Right atrium auricular region (tissue), 2 donors: ENCODE measurements around the gene MCF2L2. TPM values are rescaled to one million over a fixed set of nuclear protein-coding genes. Genes with fewer than 3 reads are reported as not detected.
"Not testable (repeated sequence)": the region's sequence is repeated elsewhere in the genome, so short reads cannot be mapped to it uniquely, and the experiment has no call there.

Experiments
- DNase-seq: peaks from one replicate; pipeline ENCODE4 v3.0.0-alpha.2; 2019; ENCODE audit warnings: low spot score
- H3K27ac ChIP-seq, 2 donors: fragments of 200-600 bp; sonication (generic); 1 replicate in 1 of 2; 2 replicates in 1 of 2; pipeline ENCODE4 v1.5.1; 2016 to 2019
- H3K27me3 ChIP-seq, 2 donors: fragments of 200-600 bp; sonication (generic); one replicate each; pipeline versions ENCODE4 v1.5.1 to v1.6.0; 2017 to 2019
- H3K36me3 ChIP-seq: fragments of 200-600 bp; sonication (generic); one replicate; pipeline ENCODE4 v1.5.1; 2016
- H3K4me1 ChIP-seq, 2 donors: fragments of 200-600 bp; sonication (generic); one replicate each; pipeline versions ENCODE4 v1.5.1 to v1.6.0; 2017 to 2019
- H3K4me3 ChIP-seq, 2 donors: fragments of 200-600 bp; sonication (generic); 1 replicate in 1 of 2; 2 replicates in 1 of 2; pipeline ENCODE4 v1.5.1; 2017 to 2019; ENCODE audit warnings: mild to moderate bottlenecking in 1 of 2, moderate library complexity in 1 of 2
- H3K9me3 ChIP-seq, 2 donors: fragments of 200-600 bp; sonication (generic); one replicate each; pipeline ENCODE4 v1.5.1; 2019
- total RNA-seq, 2 donors: library from RNA; depleted of rRNA; stranded (reverse); fragments of >200 nt; gene quantifications; one replicate each; pipeline ENCODE4 v1.1.0, GENCODE V29; 2016
- TF ChIP-seq, protein P1 (sequence below), 2 donors: fragments of 200-600 bp; sonication (generic); IDR thresholded peaks; one replicate each; pipeline ENCODE4 v1.5.1; 2019; ENCODE audit warnings: antibody characterized with exemption in 2 of 2

MCF2L2 gene
- total RNA-seq, 2 donors from 2014 or later: 0.08 TPM; not detected in 1

DNA sequence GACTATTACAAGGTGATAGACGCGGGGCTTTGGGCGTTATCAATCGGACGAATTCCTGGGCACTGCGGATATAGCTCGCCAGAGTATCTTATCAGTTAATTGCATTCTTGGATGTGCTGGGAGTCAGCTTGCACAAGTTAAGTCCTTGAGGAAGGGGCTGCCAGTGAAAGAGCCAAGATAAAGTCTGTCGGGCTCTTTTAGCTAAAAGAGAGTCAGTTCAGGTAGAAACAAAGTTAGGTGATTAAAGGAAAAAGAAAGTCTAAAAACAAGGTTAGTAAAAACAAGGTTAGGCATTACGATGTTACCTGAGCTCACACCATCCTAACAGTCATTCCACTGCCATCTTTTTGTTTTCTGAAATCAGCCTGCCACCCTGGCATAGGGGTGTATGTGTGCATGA is 6.1 kb upstream of the MCF2L2 start:
- Histone ChIP-seq H3K4me1 (no peaks in the 10 kb centered on the region), H3K36me3 (no peaks in the 10 kb centered on the region), H3K9me3 (no peaks in the 10 kb centered on the region), H3K27ac (no peak overlapping the region), H3K27me3 (no peaks in the 10 kb centered on the region), H3K4me3 (no peak overlapping the region)
- TF ChIP-seq, protein P1, sequence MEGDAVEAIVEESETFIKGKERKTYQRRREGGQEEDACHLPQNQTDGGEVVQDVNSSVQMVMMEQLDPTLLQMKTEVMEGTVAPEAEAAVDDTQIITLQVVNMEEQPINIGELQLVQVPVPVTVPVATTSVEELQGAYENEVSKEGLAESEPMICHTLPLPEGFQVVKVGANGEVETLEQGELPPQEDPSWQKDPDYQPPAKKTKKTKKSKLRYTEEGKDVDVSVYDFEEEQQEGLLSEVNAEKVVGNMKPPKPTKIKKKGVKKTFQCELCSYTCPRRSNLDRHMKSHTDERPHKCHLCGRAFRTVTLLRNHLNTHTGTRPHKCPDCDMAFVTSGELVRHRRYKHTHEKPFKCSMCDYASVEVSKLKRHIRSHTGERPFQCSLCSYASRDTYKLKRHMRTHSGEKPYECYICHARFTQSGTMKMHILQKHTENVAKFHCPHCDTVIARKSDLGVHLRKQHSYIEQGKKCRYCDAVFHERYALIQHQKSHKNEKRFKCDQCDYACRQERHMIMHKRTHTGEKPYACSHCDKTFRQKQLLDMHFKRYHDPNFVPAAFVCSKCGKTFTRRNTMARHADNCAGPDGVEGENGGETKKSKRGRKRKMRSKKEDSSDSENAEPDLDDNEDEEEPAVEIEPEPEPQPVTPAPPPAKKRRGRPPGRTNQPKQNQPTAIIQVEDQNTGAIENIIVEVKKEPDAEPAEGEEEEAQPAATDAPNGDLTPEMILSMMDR (IDR thresholded peaks at IDR 0.05): no peak
- no peak for DNase-seq

GRCh38 chr3:183430325-183430957 is 2.0 kb upstream of the MCF2L2 start:
- no peaks in the 10 kb centered on the region for H3K9me3 ChIP-seq
- H3K27ac ChIP-seq: no peak overlapping the region
- H3K4me1 ChIP-seq: peaks cover 0 to 14% of the 10 kb centered on the region in 2 donors
- H3K4me3 ChIP-seq: no peak overlapping the region
- H3K36me3 ChIP-seq: no peaks in the 10 kb centered on the region
- H3K27me3 ChIP-seq: no peaks in the 10 kb centered on the region
- no peak for DNase-seq
- TF ChIP-seq, protein P1 (IDR thresholded peaks at IDR 0.05): no peak

DNA sequence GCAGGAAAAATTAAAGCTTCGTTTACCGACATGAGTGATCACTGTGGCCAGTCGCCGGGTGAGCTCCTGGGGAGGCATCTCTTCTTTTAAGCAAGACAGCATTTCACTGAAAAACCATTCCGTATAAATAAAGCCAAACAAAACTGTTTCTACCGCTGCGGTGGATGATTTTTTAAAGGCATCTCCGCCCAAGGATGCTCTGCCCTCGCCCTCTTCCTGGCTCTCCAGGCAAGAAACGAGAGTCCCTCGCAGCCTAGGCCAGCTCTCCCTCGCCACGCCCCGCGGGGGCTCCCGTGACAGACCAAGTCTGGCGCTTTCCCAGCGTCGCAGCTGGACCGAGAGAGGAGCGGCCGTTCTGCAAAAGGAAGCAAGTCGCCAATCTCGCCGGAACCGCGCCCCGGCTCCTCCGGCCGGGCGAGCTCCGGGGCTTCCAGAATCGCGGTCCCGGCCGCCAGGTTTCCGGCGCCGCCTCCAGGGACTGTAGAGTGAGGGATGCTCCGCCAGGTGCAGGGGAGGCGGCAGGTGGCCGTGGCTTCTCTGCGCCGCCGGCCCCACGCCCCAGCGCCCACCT is 458 bp downstream of the MCF2L2 start:
- no peaks in the 10 kb centered on the region for H3K27me3 ChIP-seq
- H3K36me3 ChIP-seq: no peaks in the 10 kb centered on the region
- no peak overlapping the region for H3K27ac ChIP-seq
- H3K9me3 ChIP-seq: no peaks in the 10 kb centered on the region
- peak; percentile 68 for DNase-seq
- TF ChIP-seq, protein P1 (IDR thresholded peaks at IDR 0.05): no peak
- H3K4me1 ChIP-seq: peaks cover 0 to 14% of the 10 kb centered on the region in 2 donors
- peak overlapping the region; percentile 52 to 68 for H3K4me3 ChIP-seq

- TF ChIP-seq, protein P1 (IDR thresholded peaks at IDR 0.05): no peak
- H3K4me1 ChIP-seq: peaks cover 0 to 14% of the 10 kb centered on the region in 2 donors
- peak overlapping the region; percentile 52 to 68 for H3K4me3 ChIP-seq
- DNase-seq: no peak
- H3K27me3 ChIP-seq: no peaks in the 10 kb centered on the region
- H3K36me3 ChIP-seq: no peaks in the 10 kb centered on the region
- H3K27ac ChIP-seq: no peak overlapping the region
- H3K9me3 ChIP-seq: no peaks in the 10 kb centered on the region
These were observed 1.1 kb downstream of the MCF2L2 start for GRCh38 chr3:183427196-183427875.

GRCh38 chr3:183418807-183419206 is 9.6 kb downstream of the MCF2L2 start:
- not testable (repeated sequence) for DNase-seq, H3K27ac ChIP-seq, H3K4me3 ChIP-seq, H3K36me3 ChIP-seq, H3K27me3 ChIP-seq, H3K4me1 ChIP-seq
- H3K9me3 ChIP-seq: peaks cover 0 to 16% of the 10 kb centered on the region in 2 donors

DNA sequence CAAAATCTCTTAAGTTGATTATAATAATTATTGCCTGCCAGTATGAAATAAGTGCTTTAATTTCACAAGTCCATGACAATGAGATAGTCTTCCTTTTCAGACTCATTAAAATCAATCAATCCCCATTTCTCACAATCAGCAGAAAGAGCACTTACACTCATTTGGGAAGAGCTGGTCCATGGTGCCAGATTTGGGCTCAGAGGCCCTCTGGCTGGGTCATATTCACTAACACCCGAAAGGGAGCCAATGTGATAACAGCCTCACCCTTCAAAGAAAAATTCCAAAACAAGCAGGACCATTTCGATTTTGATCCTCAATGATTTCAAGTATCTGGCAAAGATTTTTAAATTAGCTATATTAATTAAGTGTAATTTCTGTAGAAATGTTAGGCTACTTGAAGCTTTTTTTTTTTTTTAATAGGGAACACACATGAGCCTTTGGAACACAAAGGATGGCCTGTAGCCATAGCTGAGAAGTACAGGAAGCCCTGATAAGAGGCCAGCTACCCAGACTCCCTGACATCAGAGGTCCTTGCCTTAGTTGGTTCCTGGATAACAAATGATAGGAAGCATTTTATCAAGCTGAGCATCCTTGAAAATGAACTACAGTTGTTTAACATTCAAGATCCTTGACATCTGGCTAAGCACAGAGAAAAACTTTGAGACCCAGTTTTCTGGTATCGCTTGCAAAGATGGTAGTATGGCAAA is 17.1 kb downstream of the MCF2L2 start:
- no peaks in the 10 kb centered on the region for H3K36me3 ChIP-seq
- no peaks in the 10 kb centered on the region for H3K4me1 ChIP-seq
- no peak for DNase-seq

More for the DNA sequence above, 17.1 kb downstream of the MCF2L2 start:
- H3K27me3 ChIP-seq: no peaks in the 10 kb centered on the region
- TF ChIP-seq, protein P1 (IDR thresholded peaks at IDR 0.05): no peak
- H3K4me3 ChIP-seq: no peak overlapping the region
- no peak overlapping the region for H3K27ac ChIP-seq
- H3K9me3 ChIP-seq: no peaks in the 10 kb centered on the region
